Endothelial cell of umbilical vein (primary cell): Measurements from ENCODE around the gene KCNH1. TPM values are rescaled to one million over a fixed set of nuclear protein-coding genes. Genes with fewer than 3 reads are reported as not detected.

Experiments
- BruUV-seq: library from RNA; stranded (reverse); fragments of 400-500 nt; replicated peaks from 2 replicates; lab custom pipeline; 2021; lab: Mats Ljungman, UMichigan
- CTCF ChIA-PET: fragments of 300-600, 350-600 bp; sonication (Branson Sonifier 250); formaldehyde crosslinking; loops from one replicate; lab custom pipeline; 2021; ENCODE audit warnings: antibody characterized with exemption, inconsistent platforms; lab: Charles Lee
- POLR2A ChIA-PET: fragments of 300-600, 350-600 bp; sonication (Branson Sonifier 250); formaldehyde crosslinking; loops from one replicate; lab custom pipeline; 2021; ENCODE audit warnings: antibody characterized with exemption, inconsistent platforms; lab: Charles Lee
- DNase-seq: peaks from one replicate; pipeline ENCODE4 v3.0.0-alpha.2; 2011; ENCODE audit warnings: low read depth, low spot score
- FAIRE-seq: peaks from 2 replicates; lab custom pipeline; 2011; peaks lifted over from hg19 to GRCh38; lab: Jason Lieb, UNC
- H2AFZ ChIP-seq: 2 replicates; pipeline ENCODE4 v1.6.0; 2012; ENCODE audit warnings: low read depth, low read length, control low read depth, inconsistent platforms
- H3K27ac ChIP-seq: 2 replicates; pipeline ENCODE4 v1.5.1; 2011; ENCODE audit warnings: low read depth, mild to moderate bottlenecking, control low read depth, low read length, moderate library complexity; ENCODE audit not compliant: insufficient read depth
- H3K27me3 ChIP-seq, 2 experiments: 2 replicates each; pipeline versions ENCODE4 v1.6.0 to v1.6.1; 2011; ENCODE audit warnings: low read length in 2 of 2, mixed read lengths in 1 of 2; ENCODE audit not compliant: control insufficient read depth in 2 of 2, insufficient read depth in 2 of 2
- H3K36me3 ChIP-seq, 2 experiments: 2 replicates in 1 of 2; 3 replicates in 1 of 2; pipeline ENCODE4 v1.5.1; 2011; ENCODE audit warnings: low read length in 2 of 2, mild to moderate bottlenecking in 1 of 2, moderate library complexity in 1 of 2; ENCODE audit not compliant: control insufficient read depth in 2 of 2, insufficient read depth in 2 of 2; ENCODE audit errors: extremely low read depth in 1 of 2
- H3K4me1 ChIP-seq: 3 replicates; pipeline ENCODE4 v1.5.1; 2011; ENCODE audit warnings: mild to moderate bottlenecking, low read length; ENCODE audit not compliant: control insufficient read depth, insufficient read depth; ENCODE audit errors: extremely low read depth
- H3K4me2 ChIP-seq: 2 replicates; pipeline ENCODE4 v1.6.1; 2011; ENCODE audit warnings: low read length, control low read depth, mixed read lengths; ENCODE audit not compliant: insufficient read depth
- H3K4me3 ChIP-seq, 3 experiments: fragments of 200-600 bp in 1 of 3; sonication (generic), shearing (Covaris generic) in 1 of 3; replicated peaks in 1 of 3; 2 replicates each; pipeline ENCODE4 v1.5.1; 2011 to 2016; ENCODE audit warnings: control low read depth in 3 of 3, low read length in 3 of 3, mild to moderate bottlenecking in 2 of 3, inconsistent platforms in 1 of 3, low read depth in 1 of 3, moderate library complexity in 1 of 3; ENCODE audit not compliant: insufficient read depth in 1 of 3
- H3K79me2 ChIP-seq: 2 replicates; pipeline ENCODE4 v1.6.0; 2012; ENCODE audit warnings: low read length, inconsistent platforms; ENCODE audit not compliant: control insufficient read depth, insufficient read depth
- H3K9ac ChIP-seq: replicated peaks from 2 replicates; pipeline ENCODE3; 2011; ENCODE audit warnings: low read length, control low read depth; ENCODE audit not compliant: insufficient read depth; ENCODE audit errors: extremely low read depth
- H3K9me1 ChIP-seq: replicated peaks from 3 replicates; pipeline ENCODE4 v1.6.0; 2011; ENCODE audit warnings: mild to moderate bottlenecking, low read length; ENCODE audit not compliant: control insufficient read depth, insufficient read depth; ENCODE audit errors: extremely low read depth
- H3K9me3 ChIP-seq: replicated peaks from 2 replicates; pipeline ENCODE4 v1.5.1; 2012; ENCODE audit warnings: low read length, inconsistent platforms; ENCODE audit not compliant: control insufficient read depth, insufficient read depth
- H4K20me1 ChIP-seq: replicated peaks from 2 replicates; pipeline ENCODE3; 2011; ENCODE audit warnings: mild to moderate bottlenecking, low read length; ENCODE audit not compliant: control insufficient read depth, insufficient read depth; ENCODE audit errors: extremely low read depth
- EZH2 ChIP-seq: IDR thresholded peaks from 2 replicates; pipeline ENCODE4 v1.6.1; 2012; ENCODE audit warnings: borderline replicate concordance, low read depth, mild to moderate bottlenecking, moderate library complexity, low read length, inconsistent platforms; ENCODE audit not compliant: severe bottlenecking
- FOS ChIP-seq: IDR thresholded peaks from 2 replicates; pipeline ENCODE4 v1.6.1; 2011; ENCODE audit warnings: mild to moderate bottlenecking, low read length, moderate library complexity, borderline replicate concordance; ENCODE audit not compliant: insufficient read depth
- GATA2 ChIP-seq: IDR thresholded peaks from 2 replicates; pipeline ENCODE4 v1.7.0; 2011; ENCODE audit warnings: low read depth, mild to moderate bottlenecking, moderate library complexity, mixed read lengths, low read length; ENCODE audit not compliant: insufficient read length, insufficient read depth
- JUN ChIP-seq: IDR thresholded peaks from 2 replicates; pipeline ENCODE4 v1.6.1; 2011; ENCODE audit warnings: borderline replicate concordance, low read depth; ENCODE audit not compliant: insufficient read length, insufficient read depth
- MAX ChIP-seq: IDR thresholded peaks from 2 replicates; pipeline ENCODE4 v1.6.1; 2011; ENCODE audit not compliant: insufficient read depth, insufficient read length
- MYC ChIP-seq: IDR thresholded peaks from one replicate; pipeline ENCODE4 v1.6.1; 2011; ENCODE audit warnings: mild to moderate bottlenecking, low read depth, low read length
- POLR2A ChIP-seq: IDR thresholded peaks from 2 replicates; pipeline ENCODE4 v1.6.1; 2012; ENCODE audit warnings: low read depth, mild to moderate bottlenecking, control low read depth, low read length
- POLR2AphosphoS5 ChIP-seq: IDR thresholded peaks from 2 replicates; pipeline ENCODE4 v1.6.1; 2012; ENCODE audit warnings: low read depth, mild to moderate bottlenecking, control low read depth, low read length, moderate library complexity; ENCODE audit not compliant: insufficient read depth
- dilution Hi-C: fragments of 300-500 bp; cut with MboI; formaldehyde crosslinking; loops from one replicate; pipeline ENCODE4 v1.15.0; 2019; ENCODE audit warnings: low sequenced_read_pairs; ENCODE audit not compliant: extremely low pct_ligation_motif_present
- intact Hi-C: fragments of 100-400 bp; cut with micrococcal nuclease; formaldehyde crosslinking; loops from one replicate; pipeline ENCODE4 v1.10.0; 2022
- polyA plus RNA-seq, 4 experiments: library from polyadenylated mRNA; depleted of rRNA in 3 of 4; stranded (reverse) in 3 of 4; unstranded in 1 of 4; fragments of >200 nt; gene quantifications; 2 replicates each; pipeline versions ENCODE4 v1.2.1 to v1.2.3, GENCODE V29; 2011 to 2012; ENCODE audit warnings: missing spikeins in 1 of 4
- total RNA-seq: library from RNA; stranded (reverse); gene quantifications from 2 replicates; pipeline ENCODE4 v1.2.3, GENCODE V29; 2021
- TF ChIP-seq, protein P1 (sequence below), 2 donors: IDR thresholded peaks; 1 replicate in 1 of 2; 2 replicates in 1 of 2; pipeline ENCODE4 v1.5.1; 2011; ENCODE audit warnings: low read length in 2 of 2, mild to moderate bottlenecking in 2 of 2, moderate library complexity in 2 of 2, control low read depth in 1 of 2, inconsistent platforms in 1 of 2, low read depth in 1 of 2; ENCODE audit not compliant: insufficient read depth in 1 of 2; ENCODE audit errors: extremely low read depth in 1 of 2

Gene KCNH1
- total and polyA plus RNA-seq, 2 donors (not counting 3 experiments of a cell fraction or from before 2014, with no cell fraction given), result not detected

DNA sequence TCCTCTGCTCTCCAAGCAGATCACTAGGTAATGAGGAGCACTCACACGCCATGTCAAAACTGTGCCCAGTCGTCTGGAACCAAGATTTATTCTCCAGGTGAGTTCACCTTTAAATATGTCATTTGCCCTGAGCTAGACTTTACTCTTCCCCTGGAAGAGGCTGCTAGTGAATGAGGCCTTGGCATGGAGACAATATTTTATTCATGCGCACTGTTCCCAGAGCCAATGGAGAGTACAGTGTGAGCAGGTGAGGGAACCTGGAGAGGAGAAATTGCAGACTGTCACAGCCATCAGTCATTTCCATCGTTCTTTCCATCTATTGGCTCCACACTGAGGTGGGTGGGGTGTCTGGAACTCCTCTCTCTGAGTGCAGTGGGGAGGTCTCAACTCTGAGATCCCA lies 333.6 kb downstream of the KCNH1 start:
- Histone ChIP-seq H3K36me3 (no peaks in the 10 kb centered on the region), H3K27ac (no peak overlapping the region), H3K9me1 (no peaks in the 10 kb centered on the region), H3K9ac (no peak overlapping the region), H4K20me1 (no peaks in the 10 kb centered on the region), H3K4me1 (no peaks in the 10 kb centered on the region), H3K79me2 (no peaks in the 10 kb centered on the region), H3K9me3 (peaks cover 8% of the 10 kb centered on the region), H3K4me2 (no peak overlapping the region), H3K4me3 (no peak overlapping the region), H3K27me3 (no peaks in the 10 kb centered on the region), H2AFZ (no peak overlapping the region)
- dilution Hi-C loops, result no loop called here
- no peak for FAIRE-seq
- ChIA-PET CTCF (no interaction called here), POLR2A (no interaction called here)
- intact Hi-C loops, result no loop called here
- no peak for DNase-seq
- TF ChIP-seq POLR2AphosphoS5 (no peak), MAX (no peak), JUN (no peak), FOS (no peak), GATA2 (no peak), EZH2 (no peak)
- no TSS peak for BruUV-seq

GRCh38 chr1:210797422-210797821 lies 336.5 kb downstream of the KCNH1 start:
- CTCF ChIA-PET, result no interaction called here
- Histone ChIP-seq H3K4me3 (no peak overlapping the region), H3K79me2 (no peaks in the 10 kb centered on the region), H3K9me3 (peaks cover 8% of the 10 kb centered on the region), H3K9ac (no peak overlapping the region), H3K4me2 (no peak overlapping the region), H3K27me3 (no peaks in the 10 kb centered on the region), H2AFZ (no peak overlapping the region), H4K20me1 (no peaks in the 10 kb centered on the region), H3K27ac (no peak overlapping the region), H3K36me3 (no peaks in the 10 kb centered on the region), H3K4me1 (no peaks in the 10 kb centered on the region), H3K9me1 (no peaks in the 10 kb centered on the region)
- dilution Hi-C loops, result no loop called here
- TF ChIP-seq, protein P1, sequence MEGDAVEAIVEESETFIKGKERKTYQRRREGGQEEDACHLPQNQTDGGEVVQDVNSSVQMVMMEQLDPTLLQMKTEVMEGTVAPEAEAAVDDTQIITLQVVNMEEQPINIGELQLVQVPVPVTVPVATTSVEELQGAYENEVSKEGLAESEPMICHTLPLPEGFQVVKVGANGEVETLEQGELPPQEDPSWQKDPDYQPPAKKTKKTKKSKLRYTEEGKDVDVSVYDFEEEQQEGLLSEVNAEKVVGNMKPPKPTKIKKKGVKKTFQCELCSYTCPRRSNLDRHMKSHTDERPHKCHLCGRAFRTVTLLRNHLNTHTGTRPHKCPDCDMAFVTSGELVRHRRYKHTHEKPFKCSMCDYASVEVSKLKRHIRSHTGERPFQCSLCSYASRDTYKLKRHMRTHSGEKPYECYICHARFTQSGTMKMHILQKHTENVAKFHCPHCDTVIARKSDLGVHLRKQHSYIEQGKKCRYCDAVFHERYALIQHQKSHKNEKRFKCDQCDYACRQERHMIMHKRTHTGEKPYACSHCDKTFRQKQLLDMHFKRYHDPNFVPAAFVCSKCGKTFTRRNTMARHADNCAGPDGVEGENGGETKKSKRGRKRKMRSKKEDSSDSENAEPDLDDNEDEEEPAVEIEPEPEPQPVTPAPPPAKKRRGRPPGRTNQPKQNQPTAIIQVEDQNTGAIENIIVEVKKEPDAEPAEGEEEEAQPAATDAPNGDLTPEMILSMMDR (IDR thresholded peaks at IDR 0.05; ENCODE audit: extremely low read depth in 1 of 2, insufficient read depth in 1 of 2, low read depth in 1 of 2, low read length in 2 of 2), result no peak
- TF ChIP-seq POLR2AphosphoS5, result no peak
- TF ChIP-seq EZH2, result no peak
- no peak for TF ChIP-seq MYC
- TF ChIP-seq FOS, result no peak
- TF ChIP-seq GATA2, result no peak
- TF ChIP-seq POLR2A, result no peak
- no peak for TF ChIP-seq MAX
- TF ChIP-seq JUN, result no peak
- BruUV-seq, result no TSS peak
- FAIRE-seq, result no peak
- intact Hi-C loops, result no loop called here
- no peak for DNase-seq
- POLR2A ChIA-PET, result no interaction called here
